ENCODE data around the gene GSN. TPM values are rescaled to one million over a fixed set of nuclear protein-coding genes. Genes with fewer than 3 reads are reported as not detected.

The GSN gene
- total RNA-seq, 1 donor from 2014 or later = 72.1 TPM

- Histone ChIP-seq H3K27ac (no peak overlapping the region), H3K4me3 (no peak overlapping the region), H3K36me3 (no peaks in the 10 kb centered on the region), H3K4me1 (peaks cover 9% of the 10 kb centered on the region), H3K79me2 (ENCODE audit: low read depth) (no peaks in the 10 kb centered on the region), H4K20me1 (ENCODE audit: low read depth) (no peaks in the 10 kb centered on the region), H2AFZ (replicated peaks) (no peak overlapping the region), H3K27me3 (no peaks in the 10 kb centered on the region), H3K9ac (no peak overlapping the region), H3K4me2 (no peak overlapping the region), H3F3A (ENCODE audit: low read depth) (no peaks in the 10 kb centered on the region), H3K9me3 (ENCODE audit: low read depth) (peaks cover 6% of the 10 kb centered on the region)
- Mint-ChIP-seq H3K4me1 (peaks cover 9% of the 10 kb centered on the region), H3K9me3 (peaks cover 7% of the 10 kb centered on the region), H3K4me3 (no peak overlapping the region), H3K36me3 (no peaks in the 10 kb centered on the region), H3K27ac (no peak overlapping the region), H3K27me3 (ENCODE audit: insufficient read depth, low read depth) (no peaks in the 10 kb centered on the region)
- TF ChIP-seq CTCF (IDR thresholded peaks at IDR 0.05) (no peak), EZH2 (IDR thresholded peaks at IDR 0.05) (no peak), EZH2phosphoT487 (IDR thresholded peaks at IDR 0.05) (no peak)
- no peak for DNase-seq (ENCODE audit: low spot score)
Observed at GRCh38 chr9:121242959-121243346, 25.0 kb upstream of the GSN start.

- TF ChIP-seq EZH2 (IDR thresholded peaks at IDR 0.05) = no peak
- no peak for TF ChIP-seq CTCF (IDR thresholded peaks at IDR 0.05)
- no peak for TF ChIP-seq EZH2phosphoT487 (IDR thresholded peaks at IDR 0.05)
- Mint-ChIP-seq H3K27ac (no peak overlapping the region), H3K36me3 (no peaks in the 10 kb centered on the region), H3K4me3 (no peak overlapping the region), H3K4me1 (no peaks in the 10 kb centered on the region), H3K9me3 (peaks cover 7% of the 10 kb centered on the region), H3K27me3 (ENCODE audit: insufficient read depth, low read depth) (peaks cover 2% of the 10 kb centered on the region)
- no peak for DNase-seq (ENCODE audit: low spot score)
- Histone ChIP-seq H3K9ac (no peak overlapping the region), H3K36me3 (no peaks in the 10 kb centered on the region), H3K79me2 (ENCODE audit: low read depth) (no peaks in the 10 kb centered on the region), H3K4me2 (no peak overlapping the region), H3K27ac (no peak overlapping the region), H3K9me3 (ENCODE audit: low read depth) (peaks cover 6% of the 10 kb centered on the region), H2AFZ (replicated peaks) (no peak overlapping the region), H3K4me1 (no peaks in the 10 kb centered on the region), H4K20me1 (ENCODE audit: low read depth) (no peaks in the 10 kb centered on the region), H3F3A (ENCODE audit: low read depth) (no peaks in the 10 kb centered on the region), H3K4me3 (no peak overlapping the region), H3K27me3 (no peaks in the 10 kb centered on the region)
Observed at GRCh38 chr9:121246821-121247561, 21.0 kb upstream of the GSN start.

- Histone ChIP-seq H3K27me3 (peaks cover 23% of the 10 kb centered on the region), H3K27ac (no peak overlapping the region), H3K36me3 (no peaks in the 10 kb centered on the region), H3K9me3 (ENCODE audit: low read depth) (peaks cover under 1% of the 10 kb centered on the region), H3F3A (ENCODE audit: low read depth) (peaks cover 9% of the 10 kb centered on the region), H4K20me1 (ENCODE audit: low read depth) (no peaks in the 10 kb centered on the region), H2AFZ (replicated peaks) (no peak overlapping the region), H3K9ac (no peak overlapping the region), H3K4me2 (no peak overlapping the region), H3K4me3 (no peak overlapping the region), H3K79me2 (ENCODE audit: low read depth) (no peaks in the 10 kb centered on the region), H3K4me1 (peaks cover 9% of the 10 kb centered on the region)
- no peak for DNase-seq (ENCODE audit: low spot score)
- Mint-ChIP-seq H3K9me3 (peaks cover under 1% of the 10 kb centered on the region), H3K27ac (no peak overlapping the region), H3K4me1 (peaks cover 4% of the 10 kb centered on the region), H3K36me3 (no peaks in the 10 kb centered on the region), H3K4me3 (no peak overlapping the region), H3K27me3 (ENCODE audit: insufficient read depth, low read depth) (peaks cover 2% of the 10 kb centered on the region)
- TF ChIP-seq EZH2 (IDR thresholded peaks at IDR 0.05) = no peak
- TF ChIP-seq CTCF (IDR thresholded peaks at IDR 0.05) = no peak
- no peak for TF ChIP-seq EZH2phosphoT487 (IDR thresholded peaks at IDR 0.05)
Observed at GRCh38 chr9:121249563-121249962, 18.4 kb upstream of the GSN start.

Data from neural progenitor cell (in vitro differentiated cells).